SK-N-SH treated with all-trans-retinoic acid at 6 μM for 48 hours (cell line): ENCODE results near the gene C5orf22.

Source experiments
- ARNTL ChIP-seq: fragments of 450-650 bp; formaldehyde crosslinking; IDR thresholded peaks from 2 replicates; pipeline ENCODE4 v1.5.0; 2020; ENCODE audit warnings: low read depth, mild to moderate bottlenecking, moderate library complexity, borderline replicate concordance
- BACH2 ChIP-seq: fragments of 250-450 bp; sonication (Bioruptor Pico); IDR thresholded peaks from 2 replicates; pipeline ENCODE4 v1.9.0; 2021; ENCODE audit warnings: mild to moderate bottlenecking, borderline replicate concordance
- ESRRG ChIP-seq: fragments of 250-450 bp; sonication (Bioruptor Pico); IDR thresholded peaks from 2 replicates; pipeline ENCODE4 v1.6.1; 2021; ENCODE audit warnings: mild to moderate bottlenecking
- ISL1 ChIP-seq: fragments of 250-450 bp; sonication (Bioruptor Pico); IDR thresholded peaks from 2 replicates; pipeline ENCODE4 v2.1.2; 2022; ENCODE audit warnings: mild to moderate bottlenecking, moderate library complexity
- POU6F1 ChIP-seq: fragments of 250-450 bp; sonication (Bioruptor Pico); IDR thresholded peaks from 2 replicates; pipeline ENCODE4 v1.8.0; 2021; ENCODE audit warnings: low read depth, mild to moderate bottlenecking, moderate library complexity, borderline replicate concordance
- PPARA ChIP-seq: fragments of 250-450 bp; sonication (Bioruptor Pico); IDR thresholded peaks from 2 replicates; pipeline ENCODE4 v1.5.0; 2020; ENCODE audit warnings: mild to moderate bottlenecking, borderline replicate concordance
- RARB ChIP-seq: fragments of 250-450 bp; sonication (Bioruptor Pico); IDR thresholded peaks from 2 replicates; pipeline ENCODE4 v1.8.0; 2021; ENCODE audit warnings: mild to moderate bottlenecking, moderate library complexity
- SNAI2 ChIP-seq: fragments of 250-450 bp; sonication (Bioruptor Pico); IDR thresholded peaks from 2 replicates; pipeline ENCODE4 v1.5.0; 2020; ENCODE audit warnings: mild to moderate bottlenecking, moderate library complexity
- TCF4 ChIP-seq: fragments of 250-450 bp; sonication (Bioruptor Pico); IDR thresholded peaks from 2 replicates; pipeline ENCODE4 v1.8.0; 2021; ENCODE audit warnings: mild to moderate bottlenecking, moderate library complexity, borderline replicate concordance
- ZNF70 ChIP-seq: fragments of 450-650 bp; formaldehyde crosslinking; IDR thresholded peaks from 2 replicates; pipeline ENCODE4 v1.5.0; 2020; ENCODE audit warnings: mild to moderate bottlenecking, moderate library complexity
- TF ChIP-seq, protein P1 (sequence below): fragments of 250-450 bp; sonication (Bioruptor Pico); IDR thresholded peaks from 2 replicates; pipeline ENCODE4 v1.8.0; 2020; ENCODE audit warnings: mild to moderate bottlenecking, moderate library complexity, borderline replicate concordance

DNA sequence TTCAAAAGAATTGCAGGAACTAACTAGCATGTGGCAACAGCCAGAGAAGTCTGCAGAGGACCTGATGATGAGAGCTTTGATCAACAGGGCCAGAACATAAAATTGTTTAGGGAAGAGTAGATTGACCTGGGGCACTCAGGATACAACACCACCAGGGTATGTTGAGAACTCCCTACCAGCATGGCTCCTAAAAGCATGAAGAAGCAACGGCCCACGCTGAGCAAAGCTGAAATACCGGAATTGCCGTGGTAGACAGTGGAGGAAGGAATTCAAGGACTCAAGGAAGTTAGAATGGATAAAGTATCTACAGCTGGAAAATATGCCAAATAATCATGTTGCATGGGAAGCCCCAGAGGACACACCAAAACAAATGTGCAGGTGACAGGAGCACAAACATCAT, 31.8 kb upstream of the C5orf22 start:
- no peak for TF ChIP-seq ZNF70
- no peak for TF ChIP-seq SNAI2 (CRISPR knock-in tag)
- no peak for TF ChIP-seq BACH2
- TF ChIP-seq ESRRG (CRISPR knock-in tag): no peak
- TF ChIP-seq, protein P1, sequence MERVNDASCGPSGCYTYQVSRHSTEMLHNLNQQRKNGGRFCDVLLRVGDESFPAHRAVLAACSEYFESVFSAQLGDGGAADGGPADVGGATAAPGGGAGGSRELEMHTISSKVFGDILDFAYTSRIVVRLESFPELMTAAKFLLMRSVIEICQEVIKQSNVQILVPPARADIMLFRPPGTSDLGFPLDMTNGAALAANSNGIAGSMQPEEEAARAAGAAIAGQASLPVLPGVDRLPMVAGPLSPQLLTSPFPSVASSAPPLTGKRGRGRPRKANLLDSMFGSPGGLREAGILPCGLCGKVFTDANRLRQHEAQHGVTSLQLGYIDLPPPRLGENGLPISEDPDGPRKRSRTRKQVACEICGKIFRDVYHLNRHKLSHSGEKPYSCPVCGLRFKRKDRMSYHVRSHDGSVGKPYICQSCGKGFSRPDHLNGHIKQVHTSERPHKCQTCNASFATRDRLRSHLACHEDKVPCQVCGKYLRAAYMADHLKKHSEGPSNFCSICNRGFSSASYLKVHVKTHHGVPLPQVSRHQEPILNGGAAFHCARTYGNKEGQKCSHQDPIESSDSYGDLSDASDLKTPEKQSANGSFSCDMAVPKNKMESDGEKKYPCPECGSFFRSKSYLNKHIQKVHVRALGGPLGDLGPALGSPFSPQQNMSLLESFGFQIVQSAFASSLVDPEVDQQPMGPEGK (CRISPR knock-in tag): no peak
- no peak for TF ChIP-seq TCF4 (CRISPR knock-in tag)
- TF ChIP-seq ISL1 (CRISPR knock-in tag): no peak
- no peak for TF ChIP-seq POU6F1 (CRISPR knock-in tag)
- no peak for TF ChIP-seq ARNTL (CRISPR knock-in tag)
- no peak for TF ChIP-seq PPARA (CRISPR knock-in tag)
- no peak for TF ChIP-seq RARB
